NCI-H2196 treated with DMSO at 0.1 percent for 48 hours (cell line): ENCODE data around the gene SCT.

Experiments used
- DNase-seq: peaks from one replicate; lab custom pipeline; 2025; ENCODE audit not compliant: unreplicated experiment; lab: John Stamatoyannopoulos, UW

Gene SCT

DNA sequence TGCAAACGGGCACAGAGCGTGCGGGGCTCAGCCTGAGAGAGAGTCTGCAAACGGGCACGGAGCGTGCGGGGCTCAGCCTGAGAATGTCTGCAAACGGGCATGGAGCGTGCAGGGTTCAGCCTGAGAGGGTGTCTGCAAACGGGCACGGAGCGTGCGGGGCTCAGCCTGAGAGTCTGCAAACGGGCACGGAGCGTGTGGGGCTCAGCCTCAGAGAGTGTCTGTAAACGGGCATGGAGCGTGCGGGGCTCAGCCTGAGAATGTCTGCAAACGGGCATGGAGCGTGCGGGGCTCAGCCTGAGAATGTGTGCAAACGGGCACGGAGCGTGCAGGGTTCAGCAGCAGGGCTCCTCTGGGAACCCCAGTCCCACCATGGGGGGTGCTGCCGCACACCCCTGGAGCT is 37.2 kb downstream of the SCT start:
- no peak for DNase-seq

DNA sequence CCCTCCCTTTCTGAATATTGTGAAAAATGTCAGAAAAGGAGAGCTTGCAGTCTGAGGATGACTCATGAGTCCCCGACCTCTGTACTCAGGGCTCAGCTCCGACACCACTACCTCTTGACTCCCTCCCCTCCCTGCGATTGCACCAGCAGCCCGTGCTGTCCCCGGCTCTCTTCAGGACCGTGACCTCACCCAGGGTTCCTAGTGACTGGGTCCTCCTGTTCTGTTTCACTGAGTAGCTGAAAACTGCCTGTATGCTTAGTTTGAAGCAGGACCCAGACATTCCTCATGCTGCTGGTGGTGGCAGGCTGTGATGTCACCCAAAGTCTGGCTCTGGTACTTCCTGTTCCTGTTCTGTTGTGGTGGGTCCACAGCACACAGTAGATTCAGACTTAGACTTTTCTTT is 39.0 kb downstream of the SCT start:
- no peak for DNase-seq

GRCh38 chr11:587546-587945 is 39.4 kb downstream of the SCT start:
- no peak for DNase-seq

DNA sequence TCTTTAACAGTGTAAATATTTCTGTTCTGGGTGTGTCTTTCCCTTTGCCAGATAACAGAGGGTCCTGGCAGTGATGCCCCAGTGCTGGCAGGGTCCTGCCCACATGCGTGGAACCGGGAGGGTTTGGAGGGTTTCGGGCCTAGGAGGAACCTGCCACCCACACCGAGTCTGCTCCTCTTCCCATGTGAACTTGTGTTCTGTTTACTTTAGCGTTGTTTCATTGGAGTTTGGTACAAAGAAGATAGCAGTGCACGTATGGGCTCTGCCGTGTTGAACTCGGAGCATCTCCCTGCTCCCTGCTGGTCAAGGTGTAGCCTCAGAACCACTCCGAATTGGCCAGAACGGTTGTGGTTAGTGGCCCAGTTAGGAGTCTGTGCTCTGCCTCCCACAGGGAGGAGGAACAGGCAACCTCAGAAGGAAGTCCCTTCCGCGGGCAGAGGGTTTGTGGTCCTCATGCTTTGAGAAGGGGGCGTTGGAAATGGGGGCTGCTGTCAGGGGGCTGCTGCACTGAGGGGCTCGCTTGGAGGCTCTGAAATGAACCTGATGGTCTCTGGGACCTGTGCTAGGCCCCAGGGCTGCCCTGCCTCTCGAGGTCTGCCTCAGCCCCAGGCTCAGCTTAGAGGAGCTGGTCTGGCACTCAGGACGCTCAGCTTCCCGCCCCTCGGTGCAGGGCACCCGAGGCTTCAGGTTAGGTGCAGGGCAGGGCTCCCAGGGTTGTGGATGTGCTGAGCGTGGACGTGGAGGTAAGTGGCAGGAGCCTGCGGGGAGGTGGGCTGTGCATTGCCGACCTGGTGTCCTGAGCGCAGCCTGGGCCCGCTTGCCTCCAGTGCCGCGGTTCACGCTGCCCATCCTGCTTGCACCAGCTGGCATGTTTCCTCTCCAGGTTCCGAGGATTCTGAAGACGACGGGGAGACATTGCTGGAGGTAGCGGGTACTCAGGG is 40.3 kb downstream of the SCT start:
- DNase-seq = no peak

GRCh38 chr11:584287-584686 is 42.7 kb downstream of the SCT start:
- no peak for DNase-seq

DNA sequence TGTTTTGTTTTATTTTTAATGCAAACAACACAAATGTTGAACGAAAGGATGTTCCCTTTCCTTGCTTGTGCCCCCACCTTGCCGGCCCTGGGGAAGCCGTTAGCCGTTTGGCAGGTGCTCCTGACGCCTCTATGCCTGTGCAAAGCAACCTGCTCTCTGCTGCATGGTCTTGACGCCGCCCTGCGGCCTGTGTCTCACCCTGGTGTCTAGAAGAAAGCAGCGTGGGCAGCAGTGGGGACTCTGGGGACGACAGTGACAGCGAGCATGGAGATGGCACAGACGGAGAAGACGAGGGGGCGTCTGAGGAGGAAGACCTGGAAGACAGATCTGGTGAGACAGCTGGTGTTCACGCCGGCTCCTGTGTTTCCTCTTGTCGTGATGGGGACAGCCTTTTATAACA is 45.2 kb downstream of the SCT start:
- no peak for DNase-seq

DNA sequence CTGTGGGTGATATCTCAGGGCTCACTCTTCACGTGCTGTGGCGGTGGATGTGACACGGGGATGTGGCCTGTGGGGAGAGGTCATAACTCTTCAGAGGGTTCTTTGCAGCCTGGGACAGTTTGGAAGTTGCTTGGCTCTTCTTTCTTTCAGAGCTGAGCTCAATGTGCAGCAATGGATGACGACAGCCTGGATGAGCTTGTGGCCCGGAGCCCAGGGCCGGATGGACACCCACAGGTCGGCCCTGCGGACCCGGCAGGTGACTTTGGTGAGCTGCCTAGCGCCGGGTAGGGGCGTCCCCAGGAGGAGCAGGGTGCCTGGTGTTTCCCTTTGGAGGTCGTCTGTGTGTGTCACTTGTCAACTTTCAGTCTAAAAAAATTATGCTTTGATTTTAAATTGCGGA is 45.6 kb downstream of the SCT start:
- no peak for DNase-seq

GRCh38 chr11:579830-580601 is 47.0 kb downstream of the SCT start:
- DNase-seq = no peak

GRCh38 chr11:578276-579035 is 48.5 kb downstream of the SCT start:
- DNase-seq = no peak

- no peak for DNase-seq
These were observed 49.4 kb downstream of the SCT start for GRCh38 chr11:577611-577894.

DNA sequence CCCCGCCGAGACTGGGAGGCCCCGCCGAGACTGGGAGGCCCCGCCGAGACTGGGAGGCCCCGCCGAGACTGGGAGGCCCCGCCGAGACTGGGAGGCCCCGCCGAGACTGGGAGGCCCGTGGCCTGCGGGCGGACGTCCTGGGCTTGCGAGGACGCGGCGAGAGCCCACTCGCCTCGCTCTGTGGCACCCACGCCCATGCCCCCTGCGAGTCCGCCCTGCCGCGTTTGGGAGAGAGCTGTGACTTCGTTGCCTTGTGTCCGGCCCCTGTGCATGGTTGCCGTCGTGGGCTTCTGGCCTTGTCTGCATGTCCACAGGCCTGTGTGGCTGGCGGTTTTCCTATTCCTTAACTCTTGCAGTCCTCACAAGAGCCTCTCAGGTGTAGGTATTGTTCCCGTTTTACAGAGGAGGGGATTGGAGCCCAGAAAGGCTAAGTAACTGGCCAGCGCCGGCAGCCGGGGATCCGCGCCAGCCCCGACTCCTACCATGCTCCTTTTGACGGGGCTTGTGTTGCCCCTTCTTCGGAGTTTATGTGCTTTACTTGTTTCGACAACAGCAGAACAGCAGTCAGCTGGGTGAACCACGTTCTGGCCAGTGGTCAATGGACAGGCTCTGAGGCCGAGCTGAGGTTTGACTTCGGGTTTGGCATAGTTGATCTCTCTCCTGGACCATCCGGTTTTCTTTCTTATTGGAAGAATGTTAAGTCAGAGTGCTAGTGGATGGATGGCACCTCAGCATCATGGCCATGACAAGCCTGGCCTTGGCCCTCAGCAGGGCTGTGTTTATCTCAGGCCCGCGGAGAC is 50.0 kb downstream of the SCT start:
- DNase-seq = no peak
